Activated T-helper 2 cell treated with anti-CD3 and anti-CD28 coated beads, Interferon-gamma antibody, Interleukin-2, Interleukin-4, amounts not matched to agents 10 μg/mL and 5 μg/mL and 100 μg/mL, durations not matched to agents 14 hours and 24 hours and 36 hours (primary cell): ENCODE results near the gene ATP6V1C2. TPM values are rescaled to one million over a fixed set of nuclear protein-coding genes. Genes with fewer than 3 reads are reported as not detected.

Source experiments
- DNase-seq: peaks from one replicate; pipeline ENCODE4 v3.0.0; 2021; ENCODE audit warnings: low spot score
- H3K27ac Mint-ChIP-seq: one replicate; pipeline ENCODE4 v1.8.0; 2021; ENCODE audit warnings: mixed read lengths
- H3K27me3 Mint-ChIP-seq: one replicate; pipeline ENCODE4 v1.8.0; 2021; ENCODE audit warnings: low read depth, mixed read lengths
- H3K36me3 Mint-ChIP-seq: one replicate; pipeline ENCODE4 v1.8.0; 2021; ENCODE audit warnings: low read depth, mixed read lengths
- H3K4me1 Mint-ChIP-seq: one replicate; pipeline ENCODE4 v1.8.0; 2021; ENCODE audit warnings: low read depth, mixed read lengths
- H3K4me3 Mint-ChIP-seq: one replicate; pipeline ENCODE4 v1.8.0; 2021; ENCODE audit warnings: low read depth, mild to moderate bottlenecking, moderate library complexity, mixed read lengths
- H3K9me3 Mint-ChIP-seq: one replicate; pipeline ENCODE4 v1.8.0; 2021; ENCODE audit warnings: mixed read lengths
- intact Hi-C: fragments of 100-400 bp; cut with micrococcal nuclease; formaldehyde crosslinking; loops from one replicate; pipeline ENCODE4 v1.15.1; 2023
- total RNA-seq: library from RNA; stranded (reverse); gene quantifications from 2 replicates; pipeline ENCODE4 v1.2.3, GENCODE V29; 2022

Gene ATP6V1C2
- total RNA-seq, 1 donor from 2014 or later: not detected

GRCh38 chr2:10741139-10741538 is 19.7 kb downstream of the ATP6V1C2 start:
- Mint-ChIP-seq H3K4me1 (peaks cover 9% of the 10 kb centered on the region), H3K27me3 (peaks cover under 1% of the 10 kb centered on the region), H3K27ac (no peak overlapping the region), H3K36me3 (no peaks in the 10 kb centered on the region), H3K9me3 (no peaks in the 10 kb centered on the region), H3K4me3 (no peak overlapping the region)
- no peak for DNase-seq
- intact Hi-C loops: no loop called here

DNA sequence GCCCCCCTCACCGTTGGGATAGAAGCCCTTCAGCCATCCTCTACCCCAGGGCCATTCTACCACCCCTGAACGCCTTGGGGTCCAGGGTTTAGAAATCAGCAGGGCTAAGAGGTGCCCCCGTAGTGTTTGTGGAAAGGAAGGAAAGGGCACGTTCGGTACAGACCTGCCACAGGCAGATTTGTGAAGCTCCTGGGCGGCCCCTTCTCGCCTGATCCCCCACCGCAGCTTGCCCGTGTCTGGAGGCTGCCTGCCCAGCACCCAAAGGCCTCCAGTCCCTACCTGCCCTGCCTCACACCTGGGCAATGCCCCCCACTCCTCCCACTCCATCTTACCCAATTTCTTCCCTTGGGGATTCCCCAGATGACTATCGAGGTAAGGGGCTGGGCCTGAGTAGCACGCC is 21.2 kb downstream of the ATP6V1C2 start:
- Mint-ChIP-seq H3K27me3 (no peaks in the 10 kb centered on the region), H3K4me3 (no peak overlapping the region), H3K4me1 (peaks cover 12% of the 10 kb centered on the region), H3K36me3 (no peaks in the 10 kb centered on the region), H3K27ac (no peak overlapping the region), H3K9me3 (no peaks in the 10 kb centered on the region)
- intact Hi-C loops: no loop called here
- DNase-seq: no peak

DNA sequence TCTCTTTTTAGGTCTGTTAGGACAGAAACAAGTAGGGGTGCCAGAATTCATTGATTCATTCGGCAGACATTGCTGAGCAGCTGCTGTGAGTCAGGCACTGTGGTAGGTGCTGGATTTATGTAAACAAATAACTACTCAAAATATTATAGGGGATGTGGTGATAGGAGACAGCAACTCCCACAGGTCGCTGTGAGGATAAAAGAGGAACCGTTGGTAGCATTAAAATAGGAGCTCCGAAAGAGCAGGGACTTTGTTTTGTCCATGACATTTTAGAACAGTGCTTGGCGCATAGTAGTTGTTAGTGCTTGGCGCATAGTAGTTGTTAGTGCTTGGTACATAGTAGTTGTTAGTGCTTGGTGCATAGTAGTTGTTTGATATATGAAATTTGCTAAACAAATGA is 29.2 kb downstream of the ATP6V1C2 start:
- intact Hi-C loops: no loop called here
- Mint-ChIP-seq H3K4me3 (no peak overlapping the region), H3K27me3 (peaks cover 5% of the 10 kb centered on the region), H3K36me3 (no peaks in the 10 kb centered on the region), H3K9me3 (no peaks in the 10 kb centered on the region), H3K27ac (no peak overlapping the region), H3K4me1 (peaks cover 6% of the 10 kb centered on the region)
- no peak for DNase-seq

GRCh38 chr2:10752236-10752635 is 30.8 kb downstream of the ATP6V1C2 start:
- H3K9me3 Mint-ChIP-seq: no peaks in the 10 kb centered on the region
- intact Hi-C loops: no loop called here
- H3K4me1 Mint-ChIP-seq: peaks cover 2% of the 10 kb centered on the region

DNA sequence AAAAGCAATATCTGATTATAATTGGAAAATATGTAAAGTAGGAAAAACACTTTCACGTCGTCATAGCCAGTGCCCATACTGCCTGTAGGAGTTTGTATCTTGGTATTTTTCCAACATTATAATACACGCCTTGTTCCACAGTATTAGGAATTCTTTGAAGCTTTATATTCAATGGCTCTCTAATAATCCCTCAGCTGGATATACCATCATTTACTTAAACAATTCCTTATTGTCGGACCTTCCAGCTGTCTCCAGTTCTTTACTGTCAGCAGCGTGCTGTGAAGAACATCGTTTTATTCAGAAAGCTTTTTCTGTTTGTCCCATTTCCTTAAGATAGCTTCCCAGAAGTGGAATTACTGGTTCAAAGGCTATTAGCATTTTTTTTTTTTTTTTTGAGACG is 31.7 kb downstream of the ATP6V1C2 start:
- Mint-ChIP-seq H3K4me3 (no peak overlapping the region), H3K9me3 (no peaks in the 10 kb centered on the region), H3K27ac (no peak overlapping the region), H3K27me3 (peaks cover 5% of the 10 kb centered on the region), H3K4me1 (no peaks in the 10 kb centered on the region), H3K36me3 (no peaks in the 10 kb centered on the region)
- intact Hi-C loops: no loop called here
- no peak for DNase-seq

More at GRCh38 chr2:10752236-10752635, 30.8 kb downstream of the ATP6V1C2 start:
- no peak for DNase-seq
- Mint-ChIP-seq H3K27me3 (peaks cover 5% of the 10 kb centered on the region), H3K36me3 (no peaks in the 10 kb centered on the region), H3K27ac (no peak overlapping the region), H3K4me3 (no peak overlapping the region)

DNA sequence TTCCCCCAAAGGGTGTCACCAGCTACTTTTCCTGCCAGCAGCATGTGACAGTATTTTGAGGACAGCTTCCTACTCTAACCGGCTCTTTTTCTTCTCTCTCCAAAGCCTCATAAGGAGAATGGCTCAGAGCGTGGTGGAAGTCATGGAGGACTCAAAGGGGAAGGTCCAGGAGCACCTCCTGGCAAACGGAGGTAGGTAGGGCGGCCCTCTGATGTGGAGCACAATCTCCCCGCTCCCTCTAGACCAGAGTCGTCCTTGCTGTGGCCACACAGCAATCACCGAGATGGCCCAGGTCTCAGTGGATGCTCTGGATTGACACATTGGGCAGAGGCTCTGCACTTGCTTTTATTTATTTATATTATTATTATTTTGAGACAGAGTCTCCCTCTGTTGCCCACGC is 32.4 kb downstream of the ATP6V1C2 start:
- intact Hi-C loops: no loop called here
- no peak overlapping the region for H3K27ac Mint-ChIP-seq
- H3K9me3 Mint-ChIP-seq: no peaks in the 10 kb centered on the region
- no peak overlapping the region for H3K4me3 Mint-ChIP-seq
- DNase-seq: no peak
- H3K4me1 Mint-ChIP-seq: no peaks in the 10 kb centered on the region
- H3K36me3 Mint-ChIP-seq: no peaks in the 10 kb centered on the region
- H3K27me3 Mint-ChIP-seq: peaks cover 5% of the 10 kb centered on the region

- Mint-ChIP-seq H3K4me3 (no peak overlapping the region), H3K4me1 (no peaks in the 10 kb centered on the region), H3K27ac (no peak overlapping the region), H3K27me3 (peaks cover 3% of the 10 kb centered on the region), H3K9me3 (no peaks in the 10 kb centered on the region), H3K36me3 (no peaks in the 10 kb centered on the region)
- no peak for DNase-seq
- intact Hi-C loops: no loop called here
Observed at GRCh38 chr2:10755621-10756020, 34.2 kb downstream of the ATP6V1C2 start.

DNA sequence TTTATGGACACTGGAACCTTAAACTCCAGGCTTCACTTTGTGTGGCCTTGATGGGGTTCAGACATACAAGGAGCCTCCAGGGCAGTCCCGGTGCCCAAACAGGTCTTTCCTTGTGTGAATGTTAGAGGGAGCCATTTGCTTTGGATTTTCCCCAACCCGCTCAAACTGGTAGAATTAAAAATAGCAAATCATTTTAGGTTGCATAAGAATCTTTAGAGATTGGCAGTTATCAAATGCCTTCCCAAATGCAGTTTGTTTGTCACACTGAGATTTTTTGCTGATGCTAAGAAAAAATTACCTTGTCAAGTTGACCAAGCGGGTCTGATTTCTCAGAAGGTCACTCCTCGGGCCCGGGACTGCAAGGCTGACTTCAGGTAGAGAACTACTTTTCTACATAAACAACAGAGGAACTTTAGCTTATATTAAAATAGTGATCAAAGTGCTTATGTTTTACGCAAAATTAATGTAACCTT is 36.4 kb downstream of the ATP6V1C2 start:
- Mint-ChIP-seq H3K9me3 (no peaks in the 10 kb centered on the region), H3K36me3 (no peaks in the 10 kb centered on the region), H3K4me3 (no peak overlapping the region), H3K27me3 (no peaks in the 10 kb centered on the region), H3K4me1 (no peaks in the 10 kb centered on the region), H3K27ac (no peak overlapping the region)
- no peak for DNase-seq
- intact Hi-C loops: no loop called here

DNA sequence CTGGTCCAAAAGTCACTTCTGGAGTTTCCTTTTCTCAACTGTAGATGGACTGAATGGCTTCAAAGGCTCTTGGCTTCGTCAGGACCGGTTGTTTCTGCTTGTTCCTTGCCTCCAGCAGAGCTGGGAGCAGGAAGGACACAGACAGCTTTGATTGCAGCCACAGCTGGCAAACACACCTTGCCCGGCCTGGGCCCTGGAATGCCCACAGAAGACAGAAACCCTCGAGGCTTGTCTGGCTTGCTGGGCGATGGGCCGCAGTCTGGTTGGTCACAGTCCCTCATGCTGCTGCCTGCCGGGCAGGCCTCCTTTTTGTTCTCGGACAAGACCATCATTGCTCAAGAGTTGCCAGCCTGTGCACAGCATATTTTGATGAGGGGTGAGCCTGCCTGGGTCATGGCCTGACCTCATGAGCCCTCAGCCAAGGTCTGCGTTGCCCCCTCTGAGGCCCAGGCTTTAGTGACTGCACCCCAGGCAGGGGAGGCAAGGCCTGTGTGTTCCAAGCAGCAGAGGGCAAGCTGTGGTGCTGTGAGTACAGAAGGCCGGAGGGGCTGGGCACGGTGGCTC is 37.8 kb downstream of the ATP6V1C2 start:
- Mint-ChIP-seq H3K4me3 (no peak overlapping the region), H3K9me3 (no peaks in the 10 kb centered on the region), H3K27ac (no peak overlapping the region), H3K36me3 (no peaks in the 10 kb centered on the region), H3K4me1 (no peaks in the 10 kb centered on the region), H3K27me3 (no peaks in the 10 kb centered on the region)
- intact Hi-C loops: no loop called here
- DNase-seq: no peak

GRCh38 chr2:10760794-10761504 is 39.5 kb downstream of the ATP6V1C2 start:
- Mint-ChIP-seq H3K27ac (no peak overlapping the region), H3K4me3 (no peak overlapping the region), H3K4me1 (no peaks in the 10 kb centered on the region), H3K9me3 (no peaks in the 10 kb centered on the region), H3K27me3 (no peaks in the 10 kb centered on the region), H3K36me3 (no peaks in the 10 kb centered on the region)
- intact Hi-C loops: no loop called here
- DNase-seq: no peak

- intact Hi-C loops: no loop called here
- Mint-ChIP-seq H3K36me3 (no peaks in the 10 kb centered on the region), H3K4me3 (no peak overlapping the region), H3K27me3 (no peaks in the 10 kb centered on the region), H3K4me1 (no peaks in the 10 kb centered on the region), H3K9me3 (no peaks in the 10 kb centered on the region), H3K27ac (no peak overlapping the region)
- no peak for DNase-seq
Observed at GRCh38 chr2:10761591-10761990, 40.2 kb downstream of the ATP6V1C2 start.

DNA sequence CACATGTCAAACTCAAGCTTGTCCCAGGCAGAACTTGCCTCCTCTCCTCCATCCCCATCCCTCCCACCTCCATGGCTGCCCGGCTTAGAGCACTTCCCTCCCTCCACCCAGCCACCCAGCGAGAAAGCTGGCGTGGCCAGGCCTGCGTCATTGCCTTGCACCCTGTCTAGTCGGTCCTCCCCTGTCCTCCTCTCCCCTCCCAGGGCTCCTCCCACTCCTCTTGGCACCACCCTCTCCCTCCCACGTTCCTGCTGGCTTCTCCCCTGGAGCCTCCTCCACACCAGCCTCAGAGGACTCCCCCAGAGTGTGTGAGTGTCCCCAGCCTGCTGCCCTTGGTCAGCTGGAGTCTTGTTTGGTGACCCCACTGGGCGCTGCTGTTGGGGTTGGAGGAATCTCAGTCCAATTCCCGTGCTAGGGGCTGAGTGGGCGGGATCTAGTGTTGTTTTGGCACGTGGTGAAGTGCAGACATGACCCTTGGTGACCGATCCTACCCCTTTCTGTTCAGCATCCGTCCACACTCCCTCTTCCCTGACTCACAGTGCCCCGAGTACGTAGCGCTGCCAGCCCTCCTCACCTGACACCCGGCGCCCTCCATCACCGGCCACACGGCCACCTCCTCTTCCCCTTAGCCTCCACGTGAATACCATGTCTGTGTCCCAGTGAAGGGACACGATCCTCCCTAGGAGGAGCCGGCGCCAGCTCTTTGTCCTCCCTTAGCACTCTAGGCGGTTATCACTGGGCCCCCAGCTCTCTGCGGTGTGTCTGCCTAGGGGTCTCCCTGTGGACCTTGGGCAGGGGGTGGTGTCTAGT is 41.4 kb downstream of the ATP6V1C2 start:
- intact Hi-C loops: no loop called here
- Mint-ChIP-seq H3K36me3 (no peaks in the 10 kb centered on the region), H3K27ac (no peak overlapping the region), H3K27me3 (no peaks in the 10 kb centered on the region), H3K4me3 (no peak overlapping the region), H3K4me1 (no peaks in the 10 kb centered on the region), H3K9me3 (no peaks in the 10 kb centered on the region)
- no peak for DNase-seq

- Mint-ChIP-seq H3K27me3 (no peaks in the 10 kb centered on the region), H3K36me3 (no peaks in the 10 kb centered on the region), H3K4me3 (no peak overlapping the region), H3K27ac (no peak overlapping the region), H3K4me1 (no peaks in the 10 kb centered on the region), H3K9me3 (no peaks in the 10 kb centered on the region)
- DNase-seq: no peak
- intact Hi-C loops: no loop called here
Observed at GRCh38 chr2:10763461-10763800, 42.0 kb downstream of the ATP6V1C2 start.
